ENCODE data around the gene DUOX1. TPM values are rescaled to one million over a fixed set of nuclear protein-coding genes. Genes with fewer than 3 reads are reported as not detected.

DUOX1 gene
- total and polyA plus RNA-seq, 2 donors (not counting 3 experiments of a cell fraction or from before 2014, with no cell fraction given) = not detected

GRCh38 chr15:45157974-45158373, 28.2 kb downstream of the DUOX1 start:
- DNase-seq (ENCODE audit: low read depth, low spot score) (no peak), FAIRE-seq (peak; percentile 49)
- TF ChIP-seq JUN (IDR thresholded peaks at IDR 0.05; ENCODE audit: borderline replicate concordance, insufficient read depth, insufficient read length, low read depth) (peak; percentile 34), MYC (IDR thresholded peaks at IDR 0.05; ENCODE audit: low read depth, low read length) (no peak), CTCF (IDR thresholded peaks at IDR 0.05; ENCODE audit: extremely low read depth in 1 of 2, insufficient read depth in 1 of 2, low read depth in 1 of 2, low read length in 2 of 2) (no peak), EZH2 (IDR thresholded peaks at IDR 0.05; ENCODE audit: borderline replicate concordance, low read depth, low read length, severe bottlenecking) (no peak)
- no peaks in the 10 kb centered on the region for H4K20me1 ChIP-seq (replicated peaks; ENCODE audit: control insufficient read depth, extremely low read depth, insufficient read depth, low read length)
- H3K4me1 ChIP-seq (ENCODE audit: control insufficient read depth, extremely low read depth, insufficient read depth, low read length) = peaks cover 2% of the 10 kb centered on the region
- ChIA-PET POLR2A (no interaction called here), CTCF (interaction anchor here (0.9 to 1.9 kb wide), 2 partner anchors 245 to 300 kb away, joined by 3 to 4 read pairs; a partner anchor contains a TSS)
- dilution Hi-C loops (cut with MboI; ENCODE audit: extremely low pct_ligation_motif_present, low sequenced_read_pairs) = no loop called here
- no peak overlapping the region for H3K4me2 ChIP-seq (ENCODE audit: insufficient read depth, low read length)
- H3K27ac ChIP-seq (ENCODE audit: insufficient read depth, low read depth, low read length) = no peak overlapping the region
- intact Hi-C loops (cut with micrococcal nuclease) = no loop called here
- no TSS peak for BruUV-seq (replicated peaks)
- H3K9me3 ChIP-seq (replicated peaks; ENCODE audit: control insufficient read depth, insufficient read depth, low read length) = no peaks in the 10 kb centered on the region
- H3K27me3 ChIP-seq (ENCODE audit: control insufficient read depth in 2 of 2, insufficient read depth in 2 of 2, low read length in 2 of 2) = no peaks in the 10 kb centered on the region
- H3K79me2 ChIP-seq (ENCODE audit: control insufficient read depth, insufficient read depth, low read length) = no peaks in the 10 kb centered on the region
- H3K36me3 ChIP-seq (ENCODE audit: control insufficient read depth in 2 of 2, extremely low read depth in 1 of 2, insufficient read depth in 2 of 2, low read length in 2 of 2) = no peaks in the 10 kb centered on the region
- H3K9ac ChIP-seq (replicated peaks; ENCODE audit: extremely low read depth, insufficient read depth, low read length) = no peak overlapping the region
- H3K4me3 ChIP-seq (replicated peaks in 1 of 3; ENCODE audit: insufficient read depth in 1 of 3, low read depth in 1 of 3, low read length in 3 of 3) = no peak overlapping the region
- no peaks in the 10 kb centered on the region for H3K9me1 ChIP-seq (replicated peaks; ENCODE audit: control insufficient read depth, extremely low read depth, insufficient read depth, low read length)
- no peak overlapping the region for H2AFZ ChIP-seq (ENCODE audit: low read depth, low read length)

GRCh38 chr15:45161666-45162065, 31.9 kb downstream of the DUOX1 start:
- no peak overlapping the region for H2AFZ ChIP-seq (ENCODE audit: low read depth, low read length)
- dilution Hi-C loops (cut with MboI; ENCODE audit: extremely low pct_ligation_motif_present, low sequenced_read_pairs) (no loop called here), intact Hi-C loops (cut with micrococcal nuclease) (no loop called here)
- H3K9ac ChIP-seq (replicated peaks; ENCODE audit: extremely low read depth, insufficient read depth, low read length) = no peak overlapping the region
- no peak overlapping the region for H3K27ac ChIP-seq (ENCODE audit: insufficient read depth, low read depth, low read length)
- peaks cover 3% of the 10 kb centered on the region for H3K4me1 ChIP-seq (ENCODE audit: control insufficient read depth, extremely low read depth, insufficient read depth, low read length)
- no peaks in the 10 kb centered on the region for H3K9me3 ChIP-seq (replicated peaks; ENCODE audit: control insufficient read depth, insufficient read depth, low read length)
- no peak overlapping the region for H3K4me2 ChIP-seq (ENCODE audit: insufficient read depth, low read length)
- ChIA-PET CTCF (interaction anchor here (1.2 to 3.4 kb wide), 5 partner anchors 15 to 297 kb away, joined by 3 to 25 read pairs (median 3); no protein-coding TSS in a partner anchor), POLR2A (no interaction called here)
- H3K4me3 ChIP-seq (replicated peaks in 1 of 3; ENCODE audit: insufficient read depth in 1 of 3, low read depth in 1 of 3, low read length in 3 of 3) = no peak overlapping the region
- no peak for DNase-seq (ENCODE audit: low read depth, low spot score)
- no peaks in the 10 kb centered on the region for H4K20me1 ChIP-seq (replicated peaks; ENCODE audit: control insufficient read depth, extremely low read depth, insufficient read depth, low read length)
- no peaks in the 10 kb centered on the region for H3K9me1 ChIP-seq (replicated peaks; ENCODE audit: control insufficient read depth, extremely low read depth, insufficient read depth, low read length)
- no peaks in the 10 kb centered on the region for H3K27me3 ChIP-seq (ENCODE audit: control insufficient read depth in 2 of 2, insufficient read depth in 2 of 2, low read length in 2 of 2)
- TF ChIP-seq MAX (IDR thresholded peaks at IDR 0.05; ENCODE audit: insufficient read depth, insufficient read length) (no peak), GATA2 (IDR thresholded peaks at IDR 0.05; ENCODE audit: insufficient read depth, insufficient read length, low read depth, low read length) (no peak), POLR2A (IDR thresholded peaks at IDR 0.05; ENCODE audit: low read depth, low read length) (no peak), FOS (IDR thresholded peaks at IDR 0.05; ENCODE audit: borderline replicate concordance, insufficient read depth, low read length) (no peak), CTCF (IDR thresholded peaks at IDR 0.05; ENCODE audit: extremely low read depth in 1 of 2, insufficient read depth in 1 of 2, low read depth in 1 of 2, low read length in 2 of 2) (no peak), JUN (IDR thresholded peaks at IDR 0.05; ENCODE audit: borderline replicate concordance, insufficient read depth, insufficient read length, low read depth) (no peak)
- no peaks in the 10 kb centered on the region for H3K79me2 ChIP-seq (ENCODE audit: control insufficient read depth, insufficient read depth, low read length)
- no peaks in the 10 kb centered on the region for H3K36me3 ChIP-seq (ENCODE audit: control insufficient read depth in 2 of 2, extremely low read depth in 1 of 2, insufficient read depth in 2 of 2, low read length in 2 of 2)
- FAIRE-seq = no peak
- BruUV-seq (replicated peaks) = no TSS peak
